ENCODE results near the gene NOVA2.

DNA sequence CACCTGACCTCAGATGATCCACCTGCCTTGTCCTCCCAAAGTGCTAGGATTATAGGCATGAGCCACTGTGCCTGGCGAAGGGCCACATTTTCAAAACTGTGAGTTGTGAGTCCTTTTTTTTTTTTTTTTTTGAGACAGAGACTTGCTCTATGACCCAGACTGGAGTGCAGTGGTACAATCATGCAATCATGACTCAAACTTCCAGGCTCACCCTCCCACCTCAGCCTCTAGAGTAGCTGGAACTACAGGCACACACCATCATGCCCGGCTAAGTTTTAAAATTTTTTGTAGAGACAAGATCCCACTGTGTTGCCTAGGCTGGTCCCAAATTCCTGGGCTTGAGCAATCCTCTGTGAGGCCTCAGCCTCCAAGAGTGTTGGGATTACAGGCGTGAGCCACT, 67.4 kb downstream of the NOVA2 start:
- TF ChIP-seq, protein P1, sequence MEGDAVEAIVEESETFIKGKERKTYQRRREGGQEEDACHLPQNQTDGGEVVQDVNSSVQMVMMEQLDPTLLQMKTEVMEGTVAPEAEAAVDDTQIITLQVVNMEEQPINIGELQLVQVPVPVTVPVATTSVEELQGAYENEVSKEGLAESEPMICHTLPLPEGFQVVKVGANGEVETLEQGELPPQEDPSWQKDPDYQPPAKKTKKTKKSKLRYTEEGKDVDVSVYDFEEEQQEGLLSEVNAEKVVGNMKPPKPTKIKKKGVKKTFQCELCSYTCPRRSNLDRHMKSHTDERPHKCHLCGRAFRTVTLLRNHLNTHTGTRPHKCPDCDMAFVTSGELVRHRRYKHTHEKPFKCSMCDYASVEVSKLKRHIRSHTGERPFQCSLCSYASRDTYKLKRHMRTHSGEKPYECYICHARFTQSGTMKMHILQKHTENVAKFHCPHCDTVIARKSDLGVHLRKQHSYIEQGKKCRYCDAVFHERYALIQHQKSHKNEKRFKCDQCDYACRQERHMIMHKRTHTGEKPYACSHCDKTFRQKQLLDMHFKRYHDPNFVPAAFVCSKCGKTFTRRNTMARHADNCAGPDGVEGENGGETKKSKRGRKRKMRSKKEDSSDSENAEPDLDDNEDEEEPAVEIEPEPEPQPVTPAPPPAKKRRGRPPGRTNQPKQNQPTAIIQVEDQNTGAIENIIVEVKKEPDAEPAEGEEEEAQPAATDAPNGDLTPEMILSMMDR (IDR thresholded peaks at IDR 0.05 in 2 of 3, conservative IDR thresholded peaks at IDR 0.05 in 1 of 3; ENCODE audit: insufficient read depth in 2 of 3, low read depth in 1 of 3, low read length in 3 of 3): no peak
- no peak for TF ChIP-seq POLR2A (conservative IDR thresholded peaks at IDR 0.05)
- no peak for TF ChIP-seq MAFK (IDR thresholded peaks at IDR 0.05; ENCODE audit: low read length)
